Measurements from ENCODE around the gene SMPD3.

- TF ChIP-seq CTCF (IDR thresholded peaks at IDR 0.05) (no peak), POLR2A (IDR thresholded peaks at IDR 0.05) (no peak)
Measured at GRCh38 chr16:68366062-68366461, 82.2 kb downstream of the SMPD3 start.
